ENCODE measurements around the gene SEZ6. TPM values are rescaled to one million over a fixed set of nuclear protein-coding genes. Genes with fewer than 3 reads are reported as not detected.

The SEZ6 gene
- total RNA-seq, 1 donor from 2014 or later, result not detected

DNA sequence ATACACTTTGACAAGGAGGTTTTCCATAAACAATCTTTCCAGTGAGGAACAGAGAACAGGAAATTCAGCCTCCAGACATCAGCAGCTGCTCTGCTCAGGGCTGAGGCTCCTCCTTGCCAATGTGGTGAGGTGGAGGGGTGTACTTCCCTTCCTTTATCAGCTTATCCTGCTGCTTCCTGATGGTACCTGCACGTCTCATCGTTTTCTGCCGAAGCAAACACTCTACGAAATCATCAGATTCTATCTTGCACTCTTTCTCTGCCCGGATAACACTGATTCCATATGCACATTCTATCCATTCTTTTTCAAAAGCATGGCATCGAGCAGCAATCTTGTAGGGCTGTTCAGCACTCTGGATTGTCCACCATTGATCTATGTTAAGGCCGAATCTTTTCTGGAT, 15.4 kb upstream of the SEZ6 start:
- Mint-ChIP-seq H3K4me3 (no peak overlapping the region), H3K27me3 (peaks cover 54% of the 10 kb centered on the region), H3K27ac (no peak overlapping the region), H3K4me1 (peaks cover 13% of the 10 kb centered on the region), H3K36me3 (ENCODE audit: low read depth) (no peaks in the 10 kb centered on the region), H3K9me3 (no peaks in the 10 kb centered on the region)
- intact Hi-C loops (cut with micrococcal nuclease), result no loop called here
- DNase-seq (no peak), ATAC-seq (ENCODE audit: low read depth) (no peak)
- POLR2A ChIA-PET, result no interaction called here
- TF ChIP-seq, protein P1, sequence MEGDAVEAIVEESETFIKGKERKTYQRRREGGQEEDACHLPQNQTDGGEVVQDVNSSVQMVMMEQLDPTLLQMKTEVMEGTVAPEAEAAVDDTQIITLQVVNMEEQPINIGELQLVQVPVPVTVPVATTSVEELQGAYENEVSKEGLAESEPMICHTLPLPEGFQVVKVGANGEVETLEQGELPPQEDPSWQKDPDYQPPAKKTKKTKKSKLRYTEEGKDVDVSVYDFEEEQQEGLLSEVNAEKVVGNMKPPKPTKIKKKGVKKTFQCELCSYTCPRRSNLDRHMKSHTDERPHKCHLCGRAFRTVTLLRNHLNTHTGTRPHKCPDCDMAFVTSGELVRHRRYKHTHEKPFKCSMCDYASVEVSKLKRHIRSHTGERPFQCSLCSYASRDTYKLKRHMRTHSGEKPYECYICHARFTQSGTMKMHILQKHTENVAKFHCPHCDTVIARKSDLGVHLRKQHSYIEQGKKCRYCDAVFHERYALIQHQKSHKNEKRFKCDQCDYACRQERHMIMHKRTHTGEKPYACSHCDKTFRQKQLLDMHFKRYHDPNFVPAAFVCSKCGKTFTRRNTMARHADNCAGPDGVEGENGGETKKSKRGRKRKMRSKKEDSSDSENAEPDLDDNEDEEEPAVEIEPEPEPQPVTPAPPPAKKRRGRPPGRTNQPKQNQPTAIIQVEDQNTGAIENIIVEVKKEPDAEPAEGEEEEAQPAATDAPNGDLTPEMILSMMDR (IDR thresholded peaks at IDR 0.05), result no peak
- CTCF ChIA-PET, result interaction anchor here (2.4 kb wide), 1 partner anchor 95 kb away, joined by 8 read pairs; no protein-coding TSS in a partner anchor

DNA sequence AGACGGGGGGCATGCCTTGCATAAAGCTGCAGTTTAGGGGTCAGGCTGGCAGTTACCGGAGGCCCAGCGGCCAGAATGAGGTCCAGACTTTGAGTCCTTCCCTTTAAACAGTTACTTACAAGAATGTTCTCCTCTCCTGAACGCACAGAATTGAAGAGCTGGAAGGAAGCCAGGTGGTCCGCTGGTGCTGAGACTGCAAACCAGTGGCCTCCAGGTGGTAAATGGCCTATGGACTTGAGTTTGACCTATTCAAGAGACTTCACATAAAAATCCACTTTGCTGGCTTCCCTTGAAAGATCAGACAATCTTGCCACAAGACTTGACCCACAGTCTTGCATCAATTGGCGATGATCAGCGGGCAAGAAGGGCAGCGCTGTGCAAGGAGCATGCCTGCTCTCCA, 14.7 kb upstream of the SEZ6 start:
- peaks cover 54% of the 10 kb centered on the region for H3K27me3 Mint-ChIP-seq
- H3K9me3 Mint-ChIP-seq, result no peaks in the 10 kb centered on the region
- POLR2A ChIA-PET, result no interaction called here
- intact Hi-C loops (cut with micrococcal nuclease), result no loop called here
- H3K4me1 Mint-ChIP-seq, result peaks cover 13% of the 10 kb centered on the region
- no peak overlapping the region for H3K4me3 Mint-ChIP-seq
- no peak for ATAC-seq (ENCODE audit: low read depth)
- TF ChIP-seq, protein P1 (IDR thresholded peaks at IDR 0.05), result no peak
- H3K36me3 Mint-ChIP-seq (ENCODE audit: low read depth), result no peaks in the 10 kb centered on the region
- H3K27ac Mint-ChIP-seq, result no peak overlapping the region
- CTCF ChIA-PET, result interaction anchor here (2.4 kb wide), 1 partner anchor 96 kb away, joined by 8 read pairs; no protein-coding TSS in a partner anchor
- DNase-seq, result no peak

DNA sequence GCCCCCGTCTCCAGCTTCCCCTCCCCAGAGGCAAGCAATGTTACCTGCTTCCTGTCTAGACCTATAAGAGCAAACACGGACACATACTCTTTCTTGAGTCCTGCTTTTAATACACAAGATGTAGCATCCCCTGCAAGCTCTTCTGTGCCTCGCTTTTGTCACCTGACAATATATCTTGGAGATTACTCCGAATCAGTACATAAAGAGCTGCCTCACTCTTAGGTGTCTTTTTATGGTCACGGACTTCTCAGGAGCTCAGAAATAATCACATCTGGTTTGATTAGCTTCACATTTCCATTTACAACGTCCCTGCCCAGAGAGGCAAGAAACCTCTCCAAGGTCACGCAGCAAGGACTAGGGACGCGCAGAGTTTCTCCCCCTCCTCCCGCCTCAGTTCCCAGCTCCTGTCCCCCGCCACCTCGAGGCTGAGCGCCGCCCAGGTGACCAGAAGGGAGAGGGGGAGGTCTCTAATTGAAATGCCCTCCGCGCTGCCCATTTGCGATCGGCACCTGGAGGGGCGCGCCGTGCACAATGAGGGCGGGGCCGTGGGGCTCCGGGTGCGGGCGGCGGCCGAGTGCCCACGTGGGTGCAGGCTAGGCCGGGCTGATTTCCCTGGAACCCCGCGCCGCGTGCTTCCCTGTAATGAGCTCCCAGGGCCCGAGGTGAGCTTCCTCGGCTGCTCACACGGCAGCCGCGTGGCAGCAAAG, 13.8 kb upstream of the SEZ6 start:
- POLR2A ChIA-PET, result no interaction called here
- CTCF ChIA-PET, result interaction anchor here (1.2 to 2.4 kb wide), 2 partner anchors 54 to 97 kb away, joined by 3 to 8 read pairs; no protein-coding TSS in a partner anchor
- H3K27ac Mint-ChIP-seq, result no peak overlapping the region
- TF ChIP-seq, protein P1 (IDR thresholded peaks at IDR 0.05), result no peak
- no peaks in the 10 kb centered on the region for H3K9me3 Mint-ChIP-seq
- no peak for ATAC-seq (ENCODE audit: low read depth)
- H3K36me3 Mint-ChIP-seq (ENCODE audit: low read depth), result no peaks in the 10 kb centered on the region
- H3K4me1 Mint-ChIP-seq, result peaks cover 13% of the 10 kb centered on the region
- intact Hi-C loops (cut with micrococcal nuclease), result no loop called here
- H3K27me3 Mint-ChIP-seq, result peaks cover 55% of the 10 kb centered on the region
- no peak for DNase-seq
- peak overlapping the region; percentile 25 for H3K4me3 Mint-ChIP-seq

DNA sequence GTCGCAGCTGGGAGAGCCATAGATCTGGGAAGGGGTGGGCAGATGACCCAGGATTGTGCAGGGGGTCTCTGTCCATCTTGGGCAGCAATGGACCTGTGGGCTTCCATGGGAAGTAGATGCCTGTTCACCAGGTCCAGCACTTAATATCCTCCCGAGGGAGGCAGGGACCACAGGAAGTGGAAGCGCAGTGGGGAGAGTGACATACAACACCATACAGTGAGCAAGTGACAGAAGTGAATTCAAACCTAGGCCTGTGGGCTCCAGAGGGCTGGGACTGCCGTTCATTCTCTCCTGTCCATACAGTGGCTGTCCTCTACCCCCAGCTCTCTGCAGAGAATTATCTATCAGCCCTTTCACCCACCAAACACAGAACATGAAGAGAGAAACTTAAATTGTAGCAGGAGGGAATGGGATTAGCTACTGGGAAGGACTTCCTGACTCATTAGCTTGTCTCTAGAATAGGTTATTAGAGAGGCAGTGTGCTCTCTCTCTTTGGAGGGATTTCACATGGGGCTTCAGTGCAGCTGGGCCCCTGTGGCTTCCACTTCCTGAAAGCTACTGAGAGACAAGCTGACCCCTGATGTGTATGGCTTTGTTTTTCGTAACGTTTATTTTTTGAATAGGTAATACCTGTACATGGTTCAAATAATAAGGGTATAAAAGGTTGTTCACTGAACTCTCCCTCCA, 13.1 kb upstream of the SEZ6 start:
- POLR2A ChIA-PET, result no interaction called here
- no peaks in the 10 kb centered on the region for H3K36me3 Mint-ChIP-seq (ENCODE audit: low read depth)
- CTCF ChIA-PET, result interaction anchor here (1.2 to 2.4 kb wide), 2 partner anchors 54 to 98 kb away, joined by 3 to 8 read pairs; no protein-coding TSS in a partner anchor
- H3K27me3 Mint-ChIP-seq, result peaks cover 50% of the 10 kb centered on the region
- H3K9me3 Mint-ChIP-seq, result no peaks in the 10 kb centered on the region
- ATAC-seq (ENCODE audit: low read depth), result no peak
- DNase-seq, result no peak
- H3K4me1 Mint-ChIP-seq, result peaks cover 13% of the 10 kb centered on the region
- H3K27ac Mint-ChIP-seq, result no peak overlapping the region
- TF ChIP-seq, protein P1 (IDR thresholded peaks at IDR 0.05), result no peak
- intact Hi-C loops (cut with micrococcal nuclease), result no loop called here
- H3K4me3 Mint-ChIP-seq, result peak overlapping the region; percentile 25
